GM12864 (cell line): ENCODE data around the gene ANKZF1.

Experiments
- DNase-seq: peaks from one replicate; pipeline ENCODE4 v3.0.0-alpha.2; 2011; ENCODE audit warnings: low read depth
- H3K4me3 ChIP-seq: 2 replicates; pipeline ENCODE4 v1.5.1; 2011; ENCODE audit warnings: mild to moderate bottlenecking, low read depth, low read length, control low read depth
- CTCF ChIP-seq: IDR thresholded peaks from 2 replicates; pipeline ENCODE4 v1.5.1; 2011; ENCODE audit warnings: low read depth, mild to moderate bottlenecking, moderate library complexity, low read length, control low read depth, inconsistent platforms; ENCODE audit errors: missing control alignments

ANKZF1 gene

DNA sequence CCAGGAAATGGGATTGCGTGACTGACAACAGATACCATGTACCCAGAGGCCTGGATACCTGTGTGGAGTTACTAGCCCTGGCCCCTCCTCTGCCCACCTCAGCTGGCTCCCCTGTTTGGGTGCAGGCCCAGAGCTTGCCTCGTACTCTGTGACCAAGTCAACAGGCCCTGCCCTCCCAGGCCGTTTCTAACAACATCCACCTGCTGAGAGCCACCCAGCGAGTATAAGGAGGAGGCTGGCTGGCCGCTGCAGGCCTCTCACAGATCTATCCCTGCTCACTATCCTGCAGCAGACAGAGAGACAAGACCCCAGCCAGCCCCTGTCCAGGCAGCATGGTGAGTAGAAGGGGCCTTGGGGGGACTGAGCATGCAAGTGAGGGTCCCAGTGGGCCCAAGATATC lies 36.6 kb downstream of the ANKZF1 start:
- no peak for DNase-seq
- H3K4me3 ChIP-seq, result no peak overlapping the region
- TF ChIP-seq CTCF, result no peak

- H3K4me3 ChIP-seq, result no peak overlapping the region
- DNase-seq, result no peak
- no peak for TF ChIP-seq CTCF
Measured at GRCh38 chr2:219266886-219267285, 37.3 kb downstream of the ANKZF1 start.

GRCh38 chr2:219268294-219268693 lies 38.7 kb downstream of the ANKZF1 start:
- DNase-seq, result no peak
- TF ChIP-seq CTCF, result no peak
- H3K4me3 ChIP-seq, result no peak overlapping the region

DNA sequence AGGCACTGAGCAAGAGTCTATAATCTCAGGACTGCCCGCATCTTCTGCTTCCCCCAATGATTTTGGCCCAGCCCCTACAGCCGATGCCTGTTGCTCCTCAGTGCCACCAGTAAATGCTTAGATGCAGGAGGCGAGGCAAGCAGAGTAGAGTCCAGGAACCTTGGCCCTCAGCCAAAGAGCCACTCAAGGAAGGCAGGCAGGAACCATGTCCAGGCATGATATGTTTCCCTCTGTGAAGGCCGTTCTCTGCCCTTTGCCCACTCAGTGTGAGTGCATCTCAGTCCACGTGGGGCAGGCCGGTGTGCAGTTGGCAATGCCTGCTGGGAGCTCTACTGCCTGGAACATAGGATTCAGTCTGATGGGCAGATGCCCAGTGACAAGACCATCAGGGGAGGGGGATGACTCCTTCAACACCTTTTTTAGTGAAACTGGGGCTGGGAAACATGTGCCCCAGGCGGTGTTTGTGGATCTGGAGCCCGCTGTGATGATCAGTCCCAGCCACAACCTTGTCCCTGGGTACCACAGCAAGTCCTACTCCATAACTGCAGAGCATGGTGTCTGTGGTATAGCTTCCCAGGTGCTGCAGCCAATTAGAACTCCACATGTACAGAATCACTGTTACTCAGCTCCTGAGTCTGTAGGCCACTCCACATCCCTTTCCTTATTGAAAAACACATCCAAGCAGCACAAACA lies 39.9 kb downstream of the ANKZF1 start:
- no peak overlapping the region for H3K4me3 ChIP-seq
- no peak for TF ChIP-seq CTCF
- DNase-seq, result no peak

DNA sequence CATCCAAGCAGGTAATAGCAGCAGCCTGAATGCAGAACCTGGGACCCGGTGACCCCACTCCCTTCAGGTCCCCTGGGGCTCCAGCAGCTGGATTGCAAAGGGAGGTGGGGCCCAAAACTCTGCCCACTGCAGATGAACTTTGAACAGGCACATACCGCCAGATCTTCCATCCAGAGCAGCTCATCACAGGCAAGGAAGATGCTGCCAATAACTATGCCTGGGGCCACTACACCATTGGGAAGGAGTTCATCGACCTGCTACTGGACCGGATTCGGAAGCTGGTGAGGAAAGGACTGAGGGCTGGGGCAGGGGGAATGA lies 40.4 kb downstream of the ANKZF1 start:
- TF ChIP-seq CTCF, result no peak

GRCh38 chr2:219271021-219271420 lies 41.4 kb downstream of the ANKZF1 start:
- no peak for DNase-seq

More for the DNA sequence above, 40.4 kb downstream of the ANKZF1 start:
- H3K4me3 ChIP-seq, result no peak overlapping the region
- DNase-seq, result no peak

More at GRCh38 chr2:219271021-219271420, 41.4 kb downstream of the ANKZF1 start:
- H3K4me3 ChIP-seq, result no peak overlapping the region
- TF ChIP-seq CTCF, result no peak
